Body of pancreas (tissue), 4 donors: Measurements from ENCODE around the gene BMP7.

ENCODE experiments used
- POLR2A ChIP-seq, 3 donors: fragments of 450-650 bp; IDR thresholded peaks; one replicate each; pipeline ENCODE4 v1.6.1; 2016; ENCODE audit warnings: antibody characterized with exemption in 3 of 3, mild to moderate bottlenecking in 2 of 3
- TF ChIP-seq, protein P1 (sequence below), 7 experiments: fragments of 450-650 bp in 4 of 7; fragments of 200-600 bp in 3 of 7; sonication (generic) in 3 of 7; IDR thresholded peaks; one replicate each; pipeline ENCODE4 v1.5.1; 2016 to 2019; ENCODE audit warnings: antibody characterized with exemption in 7 of 7

GRCh38 chr20:57220337-57221145 is 45.9 kb downstream of the BMP7 start:
- TF ChIP-seq, protein P1, sequence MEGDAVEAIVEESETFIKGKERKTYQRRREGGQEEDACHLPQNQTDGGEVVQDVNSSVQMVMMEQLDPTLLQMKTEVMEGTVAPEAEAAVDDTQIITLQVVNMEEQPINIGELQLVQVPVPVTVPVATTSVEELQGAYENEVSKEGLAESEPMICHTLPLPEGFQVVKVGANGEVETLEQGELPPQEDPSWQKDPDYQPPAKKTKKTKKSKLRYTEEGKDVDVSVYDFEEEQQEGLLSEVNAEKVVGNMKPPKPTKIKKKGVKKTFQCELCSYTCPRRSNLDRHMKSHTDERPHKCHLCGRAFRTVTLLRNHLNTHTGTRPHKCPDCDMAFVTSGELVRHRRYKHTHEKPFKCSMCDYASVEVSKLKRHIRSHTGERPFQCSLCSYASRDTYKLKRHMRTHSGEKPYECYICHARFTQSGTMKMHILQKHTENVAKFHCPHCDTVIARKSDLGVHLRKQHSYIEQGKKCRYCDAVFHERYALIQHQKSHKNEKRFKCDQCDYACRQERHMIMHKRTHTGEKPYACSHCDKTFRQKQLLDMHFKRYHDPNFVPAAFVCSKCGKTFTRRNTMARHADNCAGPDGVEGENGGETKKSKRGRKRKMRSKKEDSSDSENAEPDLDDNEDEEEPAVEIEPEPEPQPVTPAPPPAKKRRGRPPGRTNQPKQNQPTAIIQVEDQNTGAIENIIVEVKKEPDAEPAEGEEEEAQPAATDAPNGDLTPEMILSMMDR (IDR thresholded peaks at IDR 0.05): no peak
- TF ChIP-seq POLR2A (IDR thresholded peaks at IDR 0.05): no peak
